GM23338 (cell line): ENCODE data around the gene SPRED2. TPM values are rescaled to one million over a fixed set of nuclear protein-coding genes. Genes with fewer than 3 reads are reported as not detected.

Experiments
- ATAC-seq: fragments of 200-7000 bp; cut with Tn5 transposase; 3 replicates; pipeline ENCODE4 v1.9.1; 2020
- DNase-seq: peaks from one replicate; pipeline ENCODE4 v3.0.0-alpha.2; 2015; ENCODE audit warnings: low spot score
- H2AFZ ChIP-seq: fragments of 200-600 bp; sonication (generic); 2 replicates; pipeline ENCODE4 v1.8.0; 2016; ENCODE audit warnings: antibody characterized with exemption, mild to moderate bottlenecking, moderate library complexity
- H3F3A ChIP-seq: fragments of 200-600 bp; sonication (generic); replicated peaks from 2 replicates; pipeline ENCODE4 v1.8.0; 2017; ENCODE audit warnings: antibody characterized with exemption, mixed run types, low read depth
- H3K27ac ChIP-seq: fragments of 200-600 bp; sonication (generic); 2 replicates; pipeline ENCODE4 v1.6.1; 2016; ENCODE audit warnings: low read depth
- H3K27me3 ChIP-seq: fragments of 200-600 bp; sonication (generic); 2 replicates; pipeline ENCODE4 v1.8.0; 2016; ENCODE audit warnings: mild to moderate bottlenecking, mixed run types, moderate library complexity; ENCODE audit not compliant: insufficient read depth
- H3K36me3 ChIP-seq: fragments of 200-600 bp; sonication (generic); 2 replicates; pipeline ENCODE4 v1.8.0; 2016; ENCODE audit warnings: mild to moderate bottlenecking; ENCODE audit not compliant: insufficient read depth
- H3K4me1 ChIP-seq: fragments of 200-600 bp; sonication (generic); 2 replicates; pipeline ENCODE4 v1.8.0; 2016; ENCODE audit warnings: mild to moderate bottlenecking, moderate library complexity; ENCODE audit not compliant: insufficient read depth
- H3K4me2 ChIP-seq: fragments of 200-600 bp; sonication (generic); 2 replicates; pipeline ENCODE4 v1.7.1; 2017; ENCODE audit warnings: mixed run types
- H3K4me3 ChIP-seq: fragments of 200-600 bp; sonication (generic); 2 replicates; pipeline ENCODE4 v1.6.1; 2016; ENCODE audit warnings: mixed run types
- H3K79me2 ChIP-seq: fragments of 200-600 bp; sonication (generic); replicated peaks from 2 replicates; pipeline ENCODE4 v1.8.0; 2017; ENCODE audit warnings: mild to moderate bottlenecking; ENCODE audit not compliant: insufficient read depth
- H3K9me2 ChIP-seq: fragments of 200-600 bp; sonication (generic); 2 replicates; pipeline ENCODE4 v1.8.0; 2017; ENCODE audit not compliant: insufficient read depth
- H4K20me1 ChIP-seq: fragments of 200-600 bp; sonication (generic); replicated peaks from 2 replicates; pipeline ENCODE4 v1.8.0; 2017; ENCODE audit warnings: mild to moderate bottlenecking; ENCODE audit not compliant: insufficient read depth
- H3K27ac Mint-ChIP-seq: 2 replicates; pipeline ENCODE4 v1.8.0; 2020; ENCODE audit warnings: inconsistent platforms, mild to moderate bottlenecking, moderate library complexity, mixed read lengths
- H3K27me3 Mint-ChIP-seq: 3 replicates; pipeline ENCODE4 v1.8.0; 2022; ENCODE audit warnings: low read depth, mild to moderate bottlenecking, moderate library complexity, mixed read lengths, inconsistent platforms; ENCODE audit not compliant: insufficient read depth, poor library complexity
- H3K36me3 Mint-ChIP-seq: 3 replicates; pipeline ENCODE4 v1.8.0; 2021; ENCODE audit warnings: low read depth, mild to moderate bottlenecking, inconsistent platforms, moderate library complexity, mixed read lengths
- H3K4me1 Mint-ChIP-seq: 3 replicates; pipeline ENCODE4 v1.8.0; 2020; ENCODE audit warnings: mild to moderate bottlenecking, inconsistent platforms, mixed read lengths
- H3K4me3 Mint-ChIP-seq: 3 replicates; pipeline ENCODE4 v1.8.0; 2021; ENCODE audit warnings: moderate library complexity, mild to moderate bottlenecking, inconsistent platforms, mixed read lengths
- H3K9me3 Mint-ChIP-seq: 3 replicates; pipeline ENCODE4 v1.8.0; 2020; ENCODE audit warnings: moderate library complexity, mild to moderate bottlenecking, inconsistent platforms, mixed read lengths
- CREB1 ChIP-seq: fragments of 250-450 bp; sonication (Bioruptor Pico); IDR thresholded peaks from 2 replicates; pipeline ENCODE4 v1.5.0; 2020; ENCODE audit warnings: low read depth, mild to moderate bottlenecking, moderate library complexity
- CTCF ChIP-seq, 2 experiments: fragments of 200-600 bp in 1 of 2; sonication (generic) in 1 of 2; conservative IDR thresholded peaks; 2 replicates each; pipeline versions ENCODE4 v1.5.1 to v1.6.1; 2016 to 2017; ENCODE audit warnings: antibody characterized with exemption in 2 of 2, low read depth in 2 of 2, mild to moderate bottlenecking in 2 of 2, moderate library complexity in 1 of 2
- ETS1 ChIP-seq: IDR thresholded peaks from 2 replicates; pipeline ENCODE4 v1.6.1; 2016; ENCODE audit warnings: antibody characterized with exemption
- EZH2 ChIP-seq: fragments of 200-600 bp; sonication (generic); IDR thresholded peaks from one replicate; pipeline ENCODE4 v1.8.0; 2017; ENCODE audit warnings: antibody characterized with exemption, mild to moderate bottlenecking, low read depth; ENCODE audit not compliant: unreplicated experiment
- EZH2phosphoT487 ChIP-seq: fragments of 200-600 bp; sonication (generic); IDR thresholded peaks from one replicate; pipeline ENCODE4 v1.8.1; 2018; ENCODE audit warnings: antibody characterized with exemption; ENCODE audit not compliant: unreplicated experiment
- JUNB ChIP-seq: IDR thresholded peaks from one replicate; pipeline ENCODE4 v1.6.1; 2016; ENCODE audit warnings: antibody characterized with exemption; ENCODE audit not compliant: unreplicated experiment
- NANOG ChIP-seq: IDR thresholded peaks from 2 replicates; pipeline ENCODE4 v1.6.1; 2016; ENCODE audit warnings: antibody characterized with exemption, borderline replicate concordance
- POLR2AphosphoS5 ChIP-seq: IDR thresholded peaks from 2 replicates; pipeline ENCODE4 v1.6.1; 2016; ENCODE audit warnings: antibody characterized with exemption, low read depth
- REST ChIP-seq: IDR thresholded peaks from one replicate; pipeline ENCODE4 v1.6.1; 2018; ENCODE audit warnings: antibody characterized with exemption; ENCODE audit not compliant: unreplicated experiment
- ZNF331 ChIP-seq: fragments of 250-450 bp; sonication (Bioruptor Pico); IDR thresholded peaks from 2 replicates; pipeline ENCODE4 v1.5.0; 2020; ENCODE audit warnings: low read depth, mild to moderate bottlenecking, moderate library complexity
- ZNF462 ChIP-seq: fragments of 250-450 bp; sonication (Bioruptor Pico); IDR thresholded peaks from 2 replicates; pipeline ENCODE4 v1.5.0; 2020; ENCODE audit warnings: mild to moderate bottlenecking, moderate library complexity
- polyA plus RNA-seq: library from polyadenylated mRNA; unstranded; fragments of >200 nt; fragmentation: Nextera tagmentation; extraction: Ambion mirVana; gene quantifications from 2 replicates; pipeline ENCODE4 v1.2.1, GENCODE V29; 2016
- total RNA-seq: library from RNA; depleted of rRNA; stranded (reverse); fragments of >200 nt; shearing (Covaris generic); gene quantifications from 2 replicates; pipeline ENCODE4 v1.2.3, GENCODE V29; 2014

Gene SPRED2
- total and polyA plus RNA-seq, 2 experiments from 2014 or later, result 8.7 to 13.0 TPM

- TF ChIP-seq ZNF462 (CRISPR knock-in tag) (no peak), ZNF331 (CRISPR knock-in tag) (no peak), POLR2AphosphoS5 (no peak), EZH2phosphoT487 (no peak), NANOG (no peak), EZH2 (no peak), JUNB (no peak)
Measured at GRCh38 chr2:65386989-65387388, 45.4 kb downstream of the SPRED2 start (continued).

- Mint-ChIP-seq H3K9me3 (no peaks in the 10 kb centered on the region), H3K4me3 (no peak overlapping the region), H3K36me3 (no peaks in the 10 kb centered on the region), H3K27ac (no peak overlapping the region), H3K27me3 (peaks cover 3% of the 10 kb centered on the region), H3K4me1 (peaks cover 43% of the 10 kb centered on the region)
- no peaks in the 10 kb centered on the region for H3K36me3 ChIP-seq
- H3K27me3 ChIP-seq, result no peaks in the 10 kb centered on the region
- no peak overlapping the region for H2AFZ ChIP-seq
- DNase-seq, result no peak
- no peaks in the 10 kb centered on the region for H3K9me2 ChIP-seq
- peaks cover 21% of the 10 kb centered on the region; the same call in 1 of the 2 replicates for H3K79me2 ChIP-seq
- no peaks in the 10 kb centered on the region for H3F3A ChIP-seq
- H4K20me1 ChIP-seq, result peaks cover 32% of the 10 kb centered on the region
- ATAC-seq, result no peak
- no peak overlapping the region for H3K4me2 ChIP-seq
- H3K4me3 ChIP-seq, result no peak overlapping the region
- H3K27ac ChIP-seq, result no peak overlapping the region
- H3K4me1 ChIP-seq, result no peaks in the 10 kb centered on the region
- TF ChIP-seq ZNF331 (CRISPR knock-in tag) (no peak), EZH2 (no peak), ETS1 (no peak), CTCF (conservative IDR thresholded peaks at IDR 0.05; ENCODE audit: low read depth in 2 of 2) (no peak), JUNB (no peak), REST (no peak), CREB1 (CRISPR knock-in tag) (no peak), EZH2phosphoT487 (no peak)
Measured at GRCh38 chr2:65386344-65386743, 46.1 kb downstream of the SPRED2 start.
